GM21619 (cell line): ENCODE results near the gene ZNF292.
"Not testable (repeated sequence)": the region's sequence is repeated elsewhere in the genome, so short reads cannot be mapped to it uniquely, and the experiment has no call there.

Experiments
- ATAC-seq: cut with Tn5 transposase; IDR thresholded peaks from one replicate; pipeline ENCODE4 v1.9.1; 2021; ENCODE audit not compliant: unreplicated experiment

The ZNF292 gene

DNA sequence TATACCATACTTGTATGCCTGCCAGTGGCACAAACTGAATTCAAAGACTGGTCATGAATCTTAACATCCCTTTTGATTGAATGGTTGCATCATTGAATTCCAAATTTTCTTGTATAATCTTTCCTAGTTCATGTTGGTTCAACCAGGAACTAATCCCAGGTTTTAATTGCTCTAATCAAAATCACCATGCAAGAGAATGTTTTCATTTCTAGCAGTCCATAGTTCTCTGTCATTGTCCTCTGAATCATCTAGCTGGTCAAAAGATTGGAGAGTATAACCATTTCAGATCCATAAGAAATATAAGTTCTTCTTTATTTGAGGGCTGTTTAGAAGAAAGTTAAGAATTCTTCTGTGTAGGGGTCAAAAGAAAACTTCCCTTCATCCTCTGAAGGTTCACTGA lies 57.2 kb downstream of the ZNF292 start:
- ATAC-seq, result no peak

DNA sequence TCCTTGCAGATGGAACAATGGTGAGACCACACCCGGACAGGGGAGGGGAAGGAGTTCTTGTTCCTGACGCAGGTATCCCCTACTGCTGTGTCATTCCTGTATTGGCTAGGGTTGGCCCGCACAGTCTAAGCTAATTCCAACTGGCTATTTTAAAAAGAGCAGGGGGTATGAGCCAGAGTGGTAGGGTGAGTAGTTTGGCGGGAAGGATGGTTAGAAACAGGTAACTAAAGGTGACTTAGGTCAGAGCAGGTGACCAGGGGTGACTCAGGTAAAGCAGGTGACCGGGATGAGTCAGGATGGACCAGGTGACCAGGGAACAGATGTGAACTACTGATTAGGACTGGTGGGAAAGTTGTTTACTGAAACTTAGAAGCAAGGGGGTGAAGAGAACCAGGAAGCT lies 58.0 kb downstream of the ZNF292 start:
- no peak for ATAC-seq

DNA sequence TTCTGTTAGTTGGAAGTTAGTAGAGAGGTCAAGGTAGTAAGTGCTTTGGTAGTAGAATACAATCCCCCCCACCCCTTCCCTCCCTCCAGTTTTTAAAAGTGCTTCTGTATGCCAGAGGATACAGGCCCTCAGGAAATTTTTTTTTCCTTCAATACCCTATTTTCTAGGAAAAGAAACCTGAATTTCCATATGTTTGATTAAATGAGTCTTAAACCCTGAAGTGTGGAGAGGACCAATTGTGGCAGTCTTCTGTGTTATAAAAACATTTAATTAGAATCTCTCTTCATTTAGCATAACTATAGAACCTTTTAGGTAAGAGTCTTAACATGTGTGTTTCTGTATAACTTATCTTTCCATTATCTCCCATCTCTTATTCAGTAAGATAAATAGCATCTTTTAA lies 59.5 kb downstream of the ZNF292 start:
- no peak for ATAC-seq

DNA sequence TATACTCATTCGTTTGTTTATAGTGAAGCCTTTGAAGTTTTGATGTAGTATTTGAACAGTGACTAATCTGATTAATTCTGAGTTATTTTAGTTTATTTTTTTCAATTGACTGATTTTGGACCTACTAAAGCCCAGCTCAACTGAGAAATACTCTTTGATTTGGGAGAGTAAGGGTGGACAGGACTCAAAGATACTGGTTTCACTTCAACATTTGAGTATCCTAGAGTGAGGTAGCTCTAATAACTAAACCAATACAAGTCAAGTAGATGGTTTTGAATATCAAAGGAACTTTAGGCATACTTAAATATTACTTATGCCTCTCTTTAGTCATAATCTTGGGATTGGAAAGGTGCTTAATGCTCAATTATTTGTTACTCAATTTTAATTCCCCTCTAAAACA lies 65.6 kb downstream of the ZNF292 start:
- ATAC-seq, result no peak

DNA sequence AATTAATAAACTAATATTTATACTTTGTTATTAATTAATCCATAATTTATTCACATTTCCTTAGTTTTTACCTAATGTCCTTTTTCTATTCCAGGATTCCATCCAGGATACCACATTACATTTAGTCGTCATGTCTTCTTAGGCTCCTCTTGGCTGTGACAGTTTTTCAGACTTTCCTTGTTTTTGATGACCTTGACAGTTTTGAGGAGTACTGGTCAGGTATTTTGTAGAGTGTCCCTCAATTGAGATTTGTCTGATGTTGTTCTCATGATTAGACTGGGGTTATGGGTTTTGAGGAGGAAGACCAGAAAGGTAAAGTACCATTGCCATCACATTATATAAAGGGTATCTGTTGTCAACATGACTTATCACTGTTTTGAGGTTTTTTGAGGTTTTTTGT lies 67.3 kb downstream of the ZNF292 start:
- ATAC-seq, result no peak

DNA sequence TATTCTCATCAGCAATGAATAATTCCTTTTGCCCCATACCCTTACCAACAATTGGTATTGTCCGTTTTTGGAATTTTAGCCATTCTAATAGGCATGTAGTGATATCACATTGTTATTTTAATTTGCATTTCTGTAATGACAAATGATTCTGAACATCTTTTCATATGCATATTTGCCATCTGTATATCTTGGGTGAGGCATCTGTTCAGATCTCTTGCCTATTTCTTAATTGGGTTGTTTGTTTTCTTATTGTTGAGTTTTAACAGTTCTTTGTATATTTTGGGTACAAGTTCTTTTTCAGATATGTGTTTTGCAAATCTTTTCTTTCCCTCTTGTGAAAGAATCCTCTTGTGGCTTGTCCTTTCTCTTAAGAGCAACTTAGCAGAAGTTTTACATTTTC lies 69.6 kb downstream of the ZNF292 start:
- ATAC-seq, result no peak

DNA sequence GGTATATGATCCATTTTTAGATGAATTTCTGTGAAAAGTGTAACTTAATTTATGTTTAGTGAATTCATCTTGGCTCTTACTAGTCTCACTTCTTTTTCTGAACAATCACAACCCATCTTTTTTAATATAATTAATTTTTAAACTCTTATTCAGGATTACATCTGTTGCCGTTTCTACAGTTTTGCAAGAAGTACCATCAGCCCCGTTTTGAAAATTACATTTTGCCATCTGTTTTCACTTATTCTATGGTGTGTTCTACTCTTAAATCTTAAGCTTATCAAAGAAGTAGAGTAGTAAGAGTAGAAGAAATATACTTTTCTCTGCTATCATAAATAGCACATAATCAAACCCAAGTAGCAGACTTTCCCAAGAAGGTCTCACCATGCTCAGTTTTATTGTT lies 70.1 kb downstream of the ZNF292 start:
- no peak for ATAC-seq

DNA sequence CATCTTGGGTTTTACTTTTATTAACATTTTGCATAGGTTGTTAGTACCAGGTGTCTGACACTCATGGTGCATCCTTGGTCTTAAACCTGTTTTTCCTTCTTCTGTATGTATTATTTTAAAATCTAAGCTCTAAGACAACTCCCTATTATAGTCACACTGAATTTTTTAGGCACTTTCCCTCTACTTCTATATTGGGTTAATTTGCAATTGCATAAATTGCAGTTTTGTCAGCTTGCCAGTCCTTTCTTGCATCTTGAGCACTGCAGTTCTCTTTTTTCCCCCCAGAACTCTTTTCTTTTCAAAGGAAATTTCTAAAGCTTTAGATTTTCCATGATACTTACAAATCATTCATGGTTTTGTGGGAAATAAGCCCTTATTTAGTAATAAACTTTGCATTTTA lies 70.6 kb downstream of the ZNF292 start:
- no peak for ATAC-seq

DNA sequence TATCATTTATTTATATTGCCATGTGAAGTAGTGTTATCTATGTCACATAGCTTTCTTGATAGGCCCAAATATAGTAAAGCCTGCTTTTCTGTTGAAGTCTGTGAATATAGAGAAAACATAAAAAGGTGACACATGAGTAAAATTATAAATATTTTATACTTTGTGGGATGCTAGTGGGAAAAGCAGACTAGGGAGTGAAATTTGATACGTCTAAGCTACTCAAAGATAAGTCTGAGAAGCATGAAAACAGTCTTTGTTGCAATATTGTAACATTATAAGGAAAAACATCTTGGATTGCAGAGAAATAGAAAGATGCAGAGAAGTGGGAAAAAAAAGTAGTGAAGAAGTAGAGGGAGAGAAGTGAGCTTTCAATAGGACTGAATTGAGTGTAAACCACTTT lies 75.4 kb downstream of the ZNF292 start:
- no peak for ATAC-seq

DNA sequence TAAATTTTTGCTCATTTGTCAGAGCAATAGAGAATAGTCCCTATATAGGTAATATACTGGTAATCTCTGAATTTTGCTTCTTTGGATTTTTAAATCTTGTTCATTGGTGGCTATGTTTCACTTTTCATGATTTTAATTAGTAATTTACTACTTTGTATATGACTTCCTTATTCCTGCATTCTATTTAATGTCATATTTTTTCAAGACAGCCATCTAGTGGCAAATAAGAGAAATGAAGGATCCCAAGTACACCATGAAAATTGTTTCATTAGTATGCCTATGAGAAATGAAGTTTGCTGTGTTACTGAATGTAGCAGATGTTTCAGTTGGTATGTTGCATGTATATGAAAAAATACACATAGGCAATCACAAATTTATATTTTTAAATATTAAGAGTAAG lies 82.4 kb downstream of the ZNF292 start:
- ATAC-seq, result no peak

DNA sequence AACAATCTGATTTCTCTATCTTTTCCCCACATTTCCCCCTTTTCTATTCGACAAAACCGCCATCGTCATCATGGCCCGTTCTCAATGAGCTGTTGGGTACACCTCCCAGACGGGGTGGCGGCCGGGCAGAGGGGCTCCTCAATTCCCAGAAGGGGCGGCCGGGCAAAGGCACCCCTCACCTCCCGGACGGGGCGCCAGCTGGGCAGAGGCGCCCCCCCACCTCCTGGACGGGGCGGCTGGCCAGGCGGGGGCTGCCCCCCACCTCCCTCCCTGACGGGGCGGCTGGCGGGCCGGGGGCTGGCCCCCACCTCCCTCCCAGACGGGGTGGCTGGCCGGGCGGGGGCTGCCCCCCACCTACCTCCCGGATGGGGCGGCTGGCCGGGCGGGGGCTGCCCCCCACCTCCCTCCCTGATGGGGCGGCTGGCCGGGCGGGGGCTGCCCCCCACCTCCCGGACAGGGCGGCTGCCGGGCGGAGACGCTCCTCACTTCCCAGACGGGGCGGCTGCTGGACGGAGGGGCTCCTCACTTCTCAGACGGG lies 83.8 kb downstream of the ZNF292 start:
- not testable (repeated sequence) for ATAC-seq

DNA sequence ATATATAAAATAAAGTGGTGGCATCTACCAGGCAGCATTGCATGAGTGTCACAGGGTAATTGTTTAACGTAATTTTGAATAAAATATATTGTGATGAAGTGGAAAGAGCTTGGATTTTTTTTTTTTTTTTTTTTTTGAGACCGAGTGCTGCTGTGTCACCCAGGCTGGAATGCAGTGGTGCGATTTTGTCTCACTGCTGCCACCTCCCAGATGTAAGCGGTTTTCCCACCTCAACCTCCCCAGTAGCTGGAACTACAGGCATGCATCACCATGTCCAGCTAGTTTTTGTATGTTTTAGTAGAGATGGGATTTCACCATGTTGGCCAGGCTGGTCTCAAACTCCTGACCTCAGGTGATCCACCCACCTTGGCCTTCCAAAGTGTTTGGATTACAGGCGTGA lies 85.9 kb downstream of the ZNF292 start:
- no peak for ATAC-seq

DNA sequence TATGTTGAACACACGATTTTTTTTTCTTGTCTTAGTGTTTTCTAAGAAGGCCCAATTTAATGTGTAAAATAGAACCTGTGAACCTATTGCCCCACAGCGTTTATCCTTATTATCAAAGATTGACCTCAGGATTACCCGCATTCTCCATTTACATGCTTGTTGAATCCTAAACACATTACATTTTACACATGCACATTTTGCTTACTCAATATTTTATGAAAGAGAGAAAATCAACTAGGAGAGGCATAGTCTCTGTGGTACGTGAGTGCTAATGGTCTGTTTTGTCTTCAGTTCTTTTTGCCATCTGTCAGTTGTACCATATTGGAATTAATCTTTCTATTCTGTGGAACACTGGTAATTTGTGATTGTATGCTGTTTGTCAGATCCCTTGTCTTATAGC lies 86.9 kb downstream of the ZNF292 start:
- ATAC-seq, result no peak

DNA sequence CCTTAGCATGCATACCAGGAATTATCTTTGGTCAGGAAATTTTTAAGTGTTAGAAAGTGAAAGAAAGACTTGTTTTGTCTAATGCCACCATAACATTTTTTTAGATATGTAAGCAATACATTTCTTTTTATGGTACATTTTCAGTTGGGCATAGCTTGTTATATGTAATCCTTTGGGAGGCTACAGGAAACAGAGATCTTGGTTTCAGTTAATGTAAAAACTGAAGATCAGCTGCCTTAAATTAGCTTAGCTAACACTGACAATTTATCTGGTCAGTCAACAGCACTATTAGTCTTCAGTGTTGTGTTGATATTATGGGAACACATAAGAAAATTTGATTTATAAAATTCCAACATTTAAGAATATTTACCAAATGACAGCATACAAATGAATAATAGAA lies 88.4 kb downstream of the ZNF292 start:
- ATAC-seq, result peak; percentile 57

DNA sequence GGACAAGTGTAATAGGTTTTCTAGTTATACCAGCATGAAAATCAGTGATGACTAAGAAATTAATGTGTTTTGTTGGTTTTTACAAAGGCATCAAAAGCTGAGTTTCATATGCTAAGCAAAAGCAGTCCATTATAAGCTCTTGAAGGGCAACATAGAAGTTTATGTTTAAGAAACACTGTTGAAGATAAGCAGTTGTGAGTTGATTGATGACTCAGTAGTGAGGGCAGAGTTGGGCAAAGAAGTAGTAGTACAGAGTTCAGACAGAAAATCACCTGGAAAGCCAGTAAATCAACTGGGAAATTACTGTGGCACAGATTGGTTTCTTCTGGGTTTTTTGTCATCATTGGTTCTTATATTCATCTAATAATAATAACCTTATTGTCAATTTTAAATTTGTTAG lies 89.0 kb downstream of the ZNF292 start:
- no peak for ATAC-seq

DNA sequence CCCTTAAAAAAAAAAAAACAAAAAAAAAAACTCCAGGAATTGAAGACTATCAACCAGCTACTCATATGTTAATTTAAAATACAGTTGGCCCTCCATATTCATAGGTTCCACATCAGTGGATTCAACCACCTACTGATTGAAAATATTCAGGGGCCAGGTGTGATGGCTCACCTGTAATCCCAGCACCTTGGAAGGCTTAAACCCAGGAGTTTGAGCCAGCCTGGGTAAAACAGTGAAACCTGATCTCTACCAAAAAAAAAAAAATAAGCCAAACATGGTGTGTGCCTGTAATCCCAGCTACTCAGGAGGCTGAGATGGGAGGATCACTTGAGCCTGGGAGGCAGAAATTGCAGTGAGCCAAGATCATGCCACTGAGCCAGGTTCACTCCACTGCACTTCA lies 94.7 kb downstream of the ZNF292 start:
- ATAC-seq, result no peak

DNA sequence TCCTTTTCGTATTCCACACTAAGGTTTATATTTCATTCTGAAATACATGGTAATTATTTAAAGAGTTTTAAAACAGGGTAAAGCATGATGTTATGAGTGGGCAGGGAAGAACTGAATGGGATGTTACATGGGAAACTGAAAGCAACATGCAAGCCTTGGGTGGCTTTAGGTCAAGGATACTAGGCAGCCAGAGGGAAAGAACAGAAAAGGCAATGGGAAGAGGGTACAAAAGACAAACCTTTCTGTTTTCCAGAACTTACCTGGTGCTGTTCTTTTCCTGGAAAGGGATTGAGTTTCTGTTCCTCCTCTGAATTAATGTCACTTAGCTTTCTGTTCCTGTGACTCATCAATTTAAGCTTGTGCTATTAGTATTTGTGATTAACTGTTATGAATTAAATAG lies 95.9 kb downstream of the ZNF292 start:
- ATAC-seq, result no peak

DNA sequence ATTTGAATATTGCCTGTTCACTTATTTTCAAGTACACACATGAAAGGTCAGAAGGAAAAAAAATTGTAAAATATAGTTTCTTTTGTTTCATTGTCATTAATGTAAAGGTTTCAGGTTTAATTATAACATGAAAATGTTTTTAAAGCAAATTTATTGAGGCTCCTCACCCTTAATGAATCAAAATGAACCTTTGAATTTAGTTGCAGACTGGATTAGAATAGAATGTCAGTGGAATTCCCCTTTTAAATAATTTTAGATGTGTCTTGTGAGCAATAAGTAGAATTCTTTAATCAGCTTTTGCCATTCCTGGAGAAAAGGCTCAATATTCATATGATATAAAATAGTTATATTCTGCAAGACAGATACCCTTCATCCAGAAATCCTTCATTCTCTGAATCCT lies 96.4 kb downstream of the ZNF292 start:
- ATAC-seq, result no peak

DNA sequence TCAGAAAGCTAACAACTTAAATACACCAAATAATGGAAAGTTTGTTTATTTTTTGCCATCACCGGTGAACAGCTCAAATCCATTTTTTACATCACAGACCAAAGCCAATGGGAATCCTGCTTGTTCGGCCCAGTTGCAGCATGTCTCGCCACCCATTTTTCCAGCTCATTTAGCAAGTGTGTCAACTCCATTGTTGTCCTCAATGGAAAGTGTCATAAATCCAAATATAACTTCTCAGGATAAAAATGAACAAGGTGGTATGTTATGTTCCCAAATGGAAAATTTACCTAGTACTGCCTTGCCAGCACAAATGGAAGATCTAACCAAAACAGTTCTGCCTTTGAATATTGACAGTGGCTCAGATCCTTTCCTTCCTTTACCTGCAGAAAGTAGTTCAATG lies 101.7 kb downstream of the ZNF292 start:
- no peak for ATAC-seq

DNA sequence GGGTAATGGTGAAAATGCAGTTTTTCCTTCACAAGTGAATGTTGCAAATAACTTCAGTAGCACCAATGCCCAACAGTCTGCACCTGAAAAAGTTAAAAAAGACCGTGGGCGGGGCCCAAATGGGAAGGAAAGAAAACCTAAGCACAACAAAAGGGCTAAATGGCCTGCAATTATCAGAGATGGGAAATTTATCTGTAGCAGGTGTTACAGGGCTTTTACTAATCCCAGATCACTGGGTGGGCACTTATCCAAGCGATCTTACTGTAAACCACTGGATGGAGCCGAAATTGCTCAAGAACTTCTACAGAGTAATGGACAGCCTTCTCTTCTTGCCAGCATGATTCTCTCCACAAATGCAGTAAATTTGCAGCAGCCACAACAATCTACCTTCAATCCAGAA lies 102.2 kb downstream of the ZNF292 start:
- no peak for ATAC-seq

DNA sequence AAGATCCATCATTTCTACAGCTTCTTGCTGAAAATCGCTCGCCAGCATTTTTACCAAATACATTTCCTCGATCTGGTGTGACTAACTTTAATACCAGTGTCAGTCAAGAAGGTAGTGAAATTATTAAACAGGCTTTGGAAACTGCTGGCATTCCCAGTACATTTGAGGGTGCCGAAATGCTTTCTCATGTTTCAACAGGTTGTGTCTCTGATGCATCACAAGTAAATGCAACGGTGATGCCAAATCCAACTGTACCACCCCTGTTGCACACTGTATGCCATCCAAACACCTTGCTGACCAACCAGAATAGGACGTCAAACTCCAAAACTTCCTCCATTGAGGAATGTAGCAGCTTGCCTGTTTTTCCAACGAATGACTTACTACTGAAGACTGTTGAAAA lies 102.6 kb downstream of the ZNF292 start:
- ATAC-seq, result no peak

DNA sequence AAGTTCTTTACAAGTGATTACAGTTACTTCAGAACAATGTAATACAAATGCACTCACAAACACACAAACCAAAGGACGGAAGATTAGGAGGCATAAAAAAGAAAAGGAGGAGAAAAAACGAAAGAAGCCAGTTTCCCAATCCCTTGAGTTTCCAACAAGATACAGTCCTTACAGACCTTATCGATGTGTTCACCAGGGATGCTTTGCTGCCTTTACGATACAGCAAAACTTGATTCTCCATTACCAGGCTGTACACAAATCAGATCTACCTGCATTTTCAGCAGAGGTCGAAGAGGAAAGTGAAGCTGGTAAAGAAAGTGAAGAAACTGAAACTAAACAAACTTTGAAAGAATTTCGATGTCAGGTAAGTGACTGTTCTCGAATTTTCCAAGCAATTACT lies 104.4 kb downstream of the ZNF292 start:
- no peak for ATAC-seq

DNA sequence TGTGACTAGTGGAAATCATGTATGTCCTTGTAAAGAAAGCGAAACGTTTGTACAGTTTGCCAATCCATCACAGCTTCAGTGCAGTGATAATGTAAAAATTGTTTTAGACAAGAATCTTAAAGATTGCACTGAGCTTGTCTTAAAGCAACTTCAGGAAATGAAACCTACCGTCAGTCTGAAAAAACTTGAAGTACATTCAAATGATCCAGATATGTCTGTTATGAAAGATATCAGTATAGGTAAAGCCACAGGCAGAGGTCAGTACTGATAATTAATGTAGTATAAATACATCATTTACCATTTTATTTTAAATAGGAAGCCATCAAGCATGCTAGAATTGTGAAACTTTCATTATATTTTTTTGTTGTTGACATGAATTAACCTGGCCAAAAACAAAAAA lies 106.2 kb downstream of the ZNF292 start:
- no peak for ATAC-seq

DNA sequence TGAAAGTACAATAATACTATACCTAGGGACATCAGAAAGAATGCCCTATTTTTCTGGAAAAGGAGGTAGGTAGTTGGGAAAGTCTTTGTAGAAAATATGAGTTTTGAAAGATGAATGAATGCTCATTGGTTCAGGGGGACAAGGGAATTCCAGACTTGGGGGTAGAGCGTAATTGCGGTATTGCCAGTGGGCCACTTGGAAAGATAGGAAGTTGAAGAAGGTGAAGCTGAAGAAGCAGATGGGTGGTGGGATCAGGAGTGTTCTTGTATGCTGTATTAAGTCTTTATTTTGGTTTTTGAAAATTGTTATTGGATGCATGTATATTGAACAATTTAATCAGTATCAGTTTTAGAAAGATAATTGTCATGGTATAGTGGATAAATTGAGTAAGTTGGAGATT lies 109.1 kb downstream of the ZNF292 start:
- no peak for ATAC-seq
